HepG2 (cell line): Measurements from ENCODE around the gene EPN2. TPM values are rescaled to one million over a fixed set of nuclear protein-coding genes. Genes with fewer than 3 reads are reported as not detected.
A peak's percentile ranks its signal among the peaks of the same experiment; 100 is the strongest.

Experiments
- AGO2 ChIP-seq: fragments of 200-400 bp; formaldehyde crosslinking; optimal IDR thresholded peaks from 2 replicates; pipeline ENCODE3; 2017; ENCODE audit warnings: mild to moderate bottlenecking, low read depth, low read length, moderate library complexity
- AKAP8 ChIP-seq: sonication (generic); formaldehyde crosslinking; IDR thresholded peaks from 2 replicates; pipeline ENCODE4 v1.5.1; 2020; ENCODE audit warnings: mild to moderate bottlenecking, missing genetic modification reagents
- FOSL1 ChIP-seq: sonication (generic); formaldehyde crosslinking; IDR thresholded peaks from 2 replicates; pipeline ENCODE4 v1.9.0; 2021; ENCODE audit warnings: missing genetic modification reagents, borderline replicate concordance
- LCORL ChIP-seq, 2 experiments: fragments of 450-650 bp in 1 of 2; sonication (generic) in 1 of 2; formaldehyde crosslinking in 1 of 2; IDR thresholded peaks; 2 replicates each; pipeline versions ENCODE4 v1.5.0 to v1.6.1; 2017 to 2020; ENCODE audit warnings: antibody characterized with exemption in 1 of 2, missing genetic modification reagents in 1 of 2
- MTF1 ChIP-seq: sonication (generic); formaldehyde crosslinking; IDR thresholded peaks from 2 replicates; pipeline ENCODE4 v1.5.0; 2020; ENCODE audit warnings: missing genetic modification reagents
- NCOA5 ChIP-seq: sonication (generic); formaldehyde crosslinking; IDR thresholded peaks from 2 replicates; pipeline ENCODE4 v1.4.0; 2020; ENCODE audit warnings: missing genetic modification reagents
- PHF21A ChIP-seq: sonication (generic); formaldehyde crosslinking; IDR thresholded peaks from 2 replicates; pipeline ENCODE4 v1.5.0; 2020; ENCODE audit warnings: mild to moderate bottlenecking, missing genetic modification reagents
- RBFOX2 ChIP-seq: fragments of 200-400 bp; formaldehyde crosslinking; IDR thresholded peaks from 2 replicates; pipeline ENCODE4 v1.6.1; 2017; ENCODE audit warnings: low read depth, mild to moderate bottlenecking, low read length
- TERF1 ChIP-seq: sonication (generic); formaldehyde crosslinking; IDR thresholded peaks from 2 replicates; pipeline ENCODE4 v1.8.0; 2022; ENCODE audit warnings: mild to moderate bottlenecking, missing genetic modification reagents, moderate library complexity
- THAP11 ChIP-seq: IDR thresholded peaks from 2 replicates; pipeline ENCODE4 v1.6.1; 2016; ENCODE audit warnings: missing biosample characterization, missing genetic modification reagents
- TOE1 ChIP-seq: sonication (generic); formaldehyde crosslinking; IDR thresholded peaks from 2 replicates; pipeline ENCODE4 v1.4.0; 2020; ENCODE audit warnings: mild to moderate bottlenecking, missing genetic modification reagents
- ZNF205 ChIP-seq: IDR thresholded peaks from 2 replicates; pipeline ENCODE4 v1.6.1; 2018; ENCODE audit warnings: missing biosample characterization, missing genetic modification reagents
- ZNF275 ChIP-seq: sonication (generic); formaldehyde crosslinking; IDR thresholded peaks from 2 replicates; pipeline ENCODE4 v1.8.0; 2022; ENCODE audit warnings: missing genetic modification reagents, mild to moderate bottlenecking, inconsistent platforms, borderline replicate concordance
- ZNF570 ChIP-seq: sonication (generic); formaldehyde crosslinking; IDR thresholded peaks from 2 replicates; pipeline ENCODE4 v1.4.0; 2020; ENCODE audit warnings: mild to moderate bottlenecking, missing genetic modification reagents, borderline replicate concordance
- polyA plus RNA-seq, 8 experiments: library from polyadenylated mRNA; depleted of rRNA in 3 of 8; stranded (reverse) in 7 of 8; unstranded in 1 of 8; fragments of >200 nt; fragmentation: Illumina TruSeq in 4 of 8; extraction: Trizol in 4 of 8; gene quantifications; 2 replicates each; pipeline versions ENCODE4 v1.2.1 to v1.2.3, GENCODE V29; 2011 to 2016; ENCODE audit warnings: low read depth in 4 of 8, missing spikeins in 1 of 8, mixed read lengths in 1 of 8; ENCODE audit not compliant: insufficient read depth in 1 of 8
- total RNA-seq, 5 experiments: library from RNA; depleted of rRNA; stranded (reverse); fragments of >200 nt; fragmentation: Illumina TruSeq; extraction: Trizol; gene quantifications; 2 replicates each; pipeline ENCODE4 v1.2.3, GENCODE V29; 2016; ENCODE audit warnings: low read depth in 1 of 5
- TF ChIP-seq, protein P1 (sequence below): sonication (generic); formaldehyde crosslinking; IDR thresholded peaks from 2 replicates; pipeline ENCODE4 v1.4.0; 2020; ENCODE audit warnings: missing genetic modification reagents, borderline replicate concordance
- TF ChIP-seq, protein P2 (sequence below): sonication (generic); formaldehyde crosslinking; IDR thresholded peaks from 2 replicates; pipeline ENCODE4 v1.5.0; 2020; ENCODE audit warnings: mild to moderate bottlenecking, missing genetic modification reagents, borderline replicate concordance

The EPN2 gene
- total and polyA plus RNA-seq, 2 of the 13 experiments (the other 11 are each of a cell fraction or from before 2014, with no cell fraction given): 7.8 to 19.2 TPM

GRCh38 chr17:19338031-19338990, 101.1 kb downstream of the EPN2 start (continued):
- 0 out of 2 replicates have a peak, but pooled peaks have one; percentile 44 for TF ChIP-seq ZNF275
- TF ChIP-seq THAP11 (CRISPR knock-in tag): peak; percentile 72
- TF ChIP-seq, protein P1, sequence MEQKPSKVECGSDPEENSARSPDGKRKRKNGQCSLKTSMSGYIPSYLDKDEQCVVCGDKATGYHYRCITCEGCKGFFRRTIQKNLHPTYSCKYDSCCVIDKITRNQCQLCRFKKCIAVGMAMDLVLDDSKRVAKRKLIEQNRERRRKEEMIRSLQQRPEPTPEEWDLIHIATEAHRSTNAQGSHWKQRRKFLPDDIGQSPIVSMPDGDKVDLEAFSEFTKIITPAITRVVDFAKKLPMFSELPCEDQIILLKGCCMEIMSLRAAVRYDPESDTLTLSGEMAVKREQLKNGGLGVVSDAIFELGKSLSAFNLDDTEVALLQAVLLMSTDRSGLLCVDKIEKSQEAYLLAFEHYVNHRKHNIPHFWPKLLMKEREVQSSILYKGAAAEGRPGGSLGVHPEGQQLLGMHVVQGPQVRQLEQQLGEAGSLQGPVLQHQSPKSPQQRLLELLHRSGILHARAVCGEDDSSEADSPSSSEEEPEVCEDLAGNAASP (CRISPR knock-in tag): peak; percentile 50
- TF ChIP-seq ZNF570 (CRISPR knock-in tag): no peak
- no peak for TF ChIP-seq NCOA5 (CRISPR knock-in tag)
- TF ChIP-seq TERF1 (CRISPR knock-in tag): no peak
- no peak for TF ChIP-seq TOE1
- TF ChIP-seq, protein P2, sequence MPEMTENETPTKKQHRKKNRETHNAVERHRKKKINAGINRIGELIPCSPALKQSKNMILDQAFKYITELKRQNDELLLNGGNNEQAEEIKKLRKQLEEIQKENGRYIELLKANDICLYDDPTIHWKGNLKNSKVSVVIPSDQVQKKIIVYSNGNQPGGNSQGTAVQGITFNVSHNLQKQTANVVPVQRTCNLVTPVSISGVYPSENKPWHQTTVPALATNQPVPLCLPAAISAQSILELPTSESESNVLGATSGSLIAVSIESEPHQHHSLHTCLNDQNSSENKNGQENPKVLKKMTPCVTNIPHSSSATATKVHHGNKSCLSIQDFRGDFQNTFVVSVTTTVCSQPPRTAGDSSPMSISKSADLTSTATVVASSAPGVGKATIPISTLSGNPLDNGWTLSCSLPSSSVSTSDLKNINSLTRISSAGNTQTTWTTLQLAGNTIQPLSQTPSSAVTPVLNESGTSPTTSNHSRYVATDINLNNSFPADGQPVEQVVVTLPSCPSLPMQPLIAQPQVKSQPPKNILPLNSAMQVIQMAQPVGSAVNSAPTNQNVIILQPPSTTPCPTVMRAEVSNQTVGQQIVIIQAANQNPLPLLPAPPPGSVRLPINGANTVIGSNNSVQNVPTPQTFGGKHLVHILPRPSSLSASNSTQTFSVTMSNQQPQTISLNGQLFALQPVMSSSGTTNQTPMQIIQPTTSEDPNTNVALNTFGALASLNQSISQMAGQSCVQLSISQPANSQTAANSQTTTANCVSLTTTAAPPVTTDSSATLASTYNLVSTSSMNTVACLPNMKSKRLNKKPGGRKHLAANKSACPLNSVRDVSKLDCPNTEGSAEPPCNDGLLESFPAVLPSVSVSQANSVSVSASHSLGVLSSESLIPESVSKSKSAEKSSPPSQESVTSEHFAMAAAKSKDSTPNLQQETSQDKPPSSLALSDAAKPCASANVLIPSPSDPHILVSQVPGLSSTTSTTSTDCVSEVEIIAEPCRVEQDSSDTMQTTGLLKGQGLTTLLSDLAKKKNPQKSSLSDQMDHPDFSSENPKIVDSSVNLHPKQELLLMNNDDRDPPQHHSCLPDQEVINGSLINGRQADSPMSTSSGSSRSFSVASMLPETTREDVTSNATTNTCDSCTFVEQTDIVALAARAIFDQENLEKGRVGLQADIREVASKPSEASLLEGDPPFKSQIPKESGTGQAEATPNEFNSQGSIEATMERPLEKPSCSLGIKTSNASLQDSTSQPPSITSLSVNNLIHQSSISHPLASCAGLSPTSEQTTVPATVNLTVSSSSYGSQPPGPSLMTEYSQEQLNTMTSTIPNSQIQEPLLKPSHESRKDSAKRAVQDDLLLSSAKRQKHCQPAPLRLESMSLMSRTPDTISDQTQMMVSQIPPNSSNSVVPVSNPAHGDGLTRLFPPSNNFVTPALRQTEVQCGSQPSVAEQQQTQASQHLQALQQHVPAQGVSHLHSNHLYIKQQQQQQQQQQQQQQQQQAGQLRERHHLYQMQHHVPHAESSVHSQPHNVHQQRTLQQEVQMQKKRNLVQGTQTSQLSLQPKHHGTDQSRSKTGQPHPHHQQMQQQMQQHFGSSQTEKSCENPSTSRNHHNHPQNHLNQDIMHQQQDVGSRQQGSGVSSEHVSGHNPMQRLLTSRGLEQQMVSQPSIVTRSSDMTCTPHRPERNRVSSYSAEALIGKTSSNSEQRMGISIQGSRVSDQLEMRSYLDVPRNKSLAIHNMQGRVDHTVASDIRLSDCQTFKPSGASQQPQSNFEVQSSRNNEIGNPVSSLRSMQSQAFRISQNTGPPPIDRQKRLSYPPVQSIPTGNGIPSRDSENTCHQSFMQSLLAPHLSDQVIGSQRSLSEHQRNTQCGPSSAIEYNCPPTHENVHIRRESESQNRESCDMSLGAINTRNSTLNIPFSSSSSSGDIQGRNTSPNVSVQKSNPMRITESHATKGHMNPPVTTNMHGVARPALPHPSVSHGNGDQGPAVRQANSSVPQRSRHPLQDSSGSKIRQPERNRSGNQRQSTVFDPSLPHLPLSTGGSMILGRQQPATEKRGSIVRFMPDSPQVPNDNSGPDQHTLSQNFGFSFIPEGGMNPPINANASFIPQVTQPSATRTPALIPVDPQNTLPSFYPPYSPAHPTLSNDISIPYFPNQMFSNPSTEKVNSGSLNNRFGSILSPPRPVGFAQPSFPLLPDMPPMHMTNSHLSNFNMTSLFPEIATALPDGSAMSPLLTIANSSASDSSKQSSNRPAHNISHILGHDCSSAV (CRISPR knock-in tag): no peak
- no peak for TF ChIP-seq RBFOX2
- TF ChIP-seq LCORL (IDR thresholded peaks at IDR 0.05): peak; percentile 58
- TF ChIP-seq LCORL (CRISPR knock-in tag; IDR thresholded peaks at IDR 0.05): peak; percentile 89
- TF ChIP-seq MTF1 (CRISPR knock-in tag): no peak
- TF ChIP-seq FOSL1 (CRISPR knock-in tag): no peak
- peak; percentile 82; the same call in 1 of the 2 replicates for TF ChIP-seq AKAP8 (CRISPR knock-in tag)
- peak; percentile 71; the same call in 1 of the 2 replicates for TF ChIP-seq PHF21A (CRISPR knock-in tag)
- TF ChIP-seq ZNF205 (CRISPR knock-in tag): no peak; the same call in 1 of the 2 replicates
- TF ChIP-seq AGO2: peak; percentile 63
